Measurements from ENCODE around the gene ABHD4. TPM values are rescaled to one million over a fixed set of nuclear protein-coding genes. Genes with fewer than 3 reads are reported as not detected.
"Not testable (repeated sequence)": the region's sequence is repeated elsewhere in the genome, so short reads cannot be mapped to it uniquely, and the experiment has no call there.

The ABHD4 gene
- total and polyA plus RNA-seq, 4 donors, result 20.3 to 47.4 (median 43.2) TPM

- no peak for ATAC-seq (ENCODE audit: low FRiP score)
- H3K27ac ChIP-seq (ENCODE audit: low read depth in 1 of 2, low read length in 2 of 2), result no peak overlapping the region
- no peak for DNase-seq
Measured at GRCh38 chr14:22559041-22559440, 39.1 kb upstream of the ABHD4 start.

DNA sequence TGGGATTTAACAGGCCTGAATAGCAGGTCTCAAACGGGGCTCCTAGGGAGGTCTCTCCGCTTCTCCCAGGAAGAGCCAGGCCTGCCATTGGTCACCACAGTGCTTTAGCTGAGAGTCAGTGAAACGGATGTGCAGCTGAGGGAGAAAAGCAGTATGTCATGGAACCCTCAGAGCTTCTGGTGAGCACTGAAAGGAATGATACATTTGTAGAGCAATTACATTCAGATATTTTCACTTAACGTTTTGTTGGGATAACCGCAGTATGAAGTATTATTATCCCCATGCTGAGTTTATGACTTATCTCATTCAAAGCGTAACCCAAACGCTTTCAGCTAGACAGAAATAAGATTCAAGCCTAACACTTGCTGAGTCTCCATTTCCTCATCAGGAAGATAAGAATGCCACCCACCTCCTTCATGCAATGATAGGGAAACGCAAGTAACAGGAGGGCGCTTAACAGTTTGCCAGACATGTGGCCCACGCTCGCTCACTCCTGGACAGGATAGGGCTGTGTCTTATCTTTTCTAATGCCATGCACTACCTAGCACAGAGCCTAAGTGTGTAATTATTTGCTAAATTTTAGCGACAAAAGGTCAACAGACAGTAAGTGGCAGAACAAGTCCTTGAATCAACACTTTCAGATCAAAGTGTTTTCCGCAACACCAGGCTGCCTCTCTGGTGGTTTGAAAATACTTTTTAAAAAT is 37.3 kb upstream of the ABHD4 start:
- Histone ChIP-seq H3K9me3 (ENCODE audit: control insufficient read depth, low read length) (no peaks in the 10 kb centered on the region), H3K27ac (ENCODE audit: low read depth in 1 of 2, low read length in 2 of 2) (no peak overlapping the region), H3K36me3 (ENCODE audit: control insufficient read depth in 1 of 2, insufficient read depth in 2 of 2, low read length in 1 of 2) (peaks cover 0 to 2% of the 10 kb centered on the region in 2 donors), H3K27me3 (ENCODE audit: control insufficient read depth in 1 of 2, insufficient read depth in 2 of 2, low read length in 1 of 2) (no peaks in the 10 kb centered on the region), H3K4me1 (ENCODE audit: control insufficient read depth in 1 of 2, insufficient read depth in 2 of 2, low read length in 2 of 2) (no peaks in the 10 kb centered on the region), H3K4me3 (ENCODE audit: low read length in 2 of 2) (no peak overlapping the region)
- DNase-seq (no peak), ATAC-seq (ENCODE audit: low FRiP score) (no peak)
- 65 to 69% methylated on average over 13 of the region's 13 CpGs for WGBS, 2 donors
- intact Hi-C loops (cut with DNase I), result loop anchor here in 1 of 2 donors (10.0 kb wide), 1 partner anchor 254 kb away; the partner anchor contains the start of gene SLC7A7

More at GRCh38 chr14:22559041-22559440, 39.1 kb upstream of the ABHD4 start:
- 90 to 93% methylated on average over 1 of the region's 1 CpG for WGBS, 2 donors
- H3K36me3 ChIP-seq (ENCODE audit: control insufficient read depth in 1 of 2, insufficient read depth in 2 of 2, low read length in 1 of 2), result no peaks in the 10 kb centered on the region
- H3K4me1 ChIP-seq (ENCODE audit: control insufficient read depth in 1 of 2, insufficient read depth in 2 of 2, low read length in 2 of 2), result no peaks in the 10 kb centered on the region
- H3K27me3 ChIP-seq (ENCODE audit: control insufficient read depth in 1 of 2, insufficient read depth in 2 of 2, low read length in 1 of 2), result no peaks in the 10 kb centered on the region
- no peaks in the 10 kb centered on the region for H3K9me3 ChIP-seq (ENCODE audit: control insufficient read depth, low read length)
- intact Hi-C loops (cut with DNase I), result loop anchor here (2.0 to 10.0 kb wide), 7 partner anchors 172 to 496 kb away; partner anchors contain the start of genes AJUBA (in 2 of the 2) and CDH24 (in 1 of the 2)
- no peak overlapping the region for H3K4me3 ChIP-seq (ENCODE audit: low read length in 2 of 2)

GRCh38 chr14:22561366-22561660 is 36.8 kb upstream of the ABHD4 start:
- Histone ChIP-seq H3K36me3 (ENCODE audit: control insufficient read depth in 1 of 2, insufficient read depth in 2 of 2, low read length in 1 of 2) (peaks cover 0 to 2% of the 10 kb centered on the region in 2 donors), H3K27me3 (ENCODE audit: control insufficient read depth in 1 of 2, insufficient read depth in 2 of 2, low read length in 1 of 2) (no peaks in the 10 kb centered on the region), H3K9me3 (ENCODE audit: control insufficient read depth, low read length) (no peaks in the 10 kb centered on the region), H3K27ac (ENCODE audit: low read depth in 1 of 2, low read length in 2 of 2) (no peak overlapping the region), H3K4me3 (ENCODE audit: low read length in 2 of 2) (no peak overlapping the region), H3K4me1 (ENCODE audit: control insufficient read depth in 1 of 2, insufficient read depth in 2 of 2, low read length in 2 of 2) (no peaks in the 10 kb centered on the region)
- ATAC-seq (ENCODE audit: low FRiP score) (no peak), DNase-seq (no peak)
- 78 to 79% methylated on average over 3 of the region's 3 CpGs for WGBS, 2 donors
- intact Hi-C loops (cut with DNase I), result loop anchor here in 1 of 2 donors (10.0 kb wide), 1 partner anchor 253 kb away; the partner anchor contains the start of gene SLC7A7

DNA sequence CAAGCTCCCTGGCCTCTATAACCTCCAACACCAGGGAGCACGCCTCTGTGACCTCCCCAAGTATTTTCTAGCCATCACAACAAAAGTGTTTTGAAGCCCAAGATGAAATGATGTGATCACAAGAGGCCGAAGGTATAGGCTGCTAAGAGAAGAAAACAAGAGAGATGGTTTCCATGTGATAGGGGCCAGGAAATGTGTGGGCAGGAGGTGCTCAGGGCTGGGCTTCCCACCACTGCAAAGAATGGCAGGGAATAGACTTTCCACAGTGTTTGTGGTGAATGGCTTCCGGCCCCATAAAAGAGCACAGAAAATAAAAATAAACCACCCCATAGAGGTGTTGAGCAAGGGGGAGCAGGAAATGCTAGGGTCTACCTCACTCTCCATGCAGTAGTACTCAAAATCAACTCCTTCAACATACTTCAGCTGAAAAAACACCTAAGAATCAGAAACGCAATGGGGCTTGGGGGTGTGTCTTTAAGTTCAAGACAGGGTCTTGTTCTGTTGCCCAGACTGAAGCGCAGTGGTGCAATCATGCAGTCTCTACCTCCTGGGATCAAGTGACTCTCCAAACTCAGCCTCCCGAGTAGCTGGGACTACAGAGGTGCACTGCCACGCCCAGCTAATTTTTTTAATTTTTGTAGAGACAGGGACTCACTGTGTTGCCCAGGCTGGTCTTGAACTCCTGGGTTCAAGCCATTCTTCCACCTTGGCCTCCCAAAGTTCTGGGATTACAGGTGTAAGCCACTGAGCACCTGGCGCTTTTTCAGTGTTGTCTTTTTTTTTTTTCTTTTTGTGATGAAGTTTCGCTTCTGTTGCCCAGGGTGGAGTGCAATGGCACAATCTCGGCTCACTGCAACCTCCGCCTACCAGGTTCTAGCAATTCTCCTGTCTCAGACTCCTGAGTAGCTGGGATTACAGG is 36.2 kb upstream of the ABHD4 start:
- no peaks in the 10 kb centered on the region for H3K4me1 ChIP-seq (ENCODE audit: control insufficient read depth in 1 of 2, insufficient read depth in 2 of 2, low read length in 2 of 2)
- ATAC-seq (ENCODE audit: low FRiP score), result no peak
- 78 to 79% methylated on average over 11 of the region's 11 CpGs for WGBS, 2 donors

GRCh38 chr14:22563987-22564386 is 34.1 kb upstream of the ABHD4 start:
- Histone ChIP-seq H3K4me3 (ENCODE audit: low read length in 2 of 2) (no peak overlapping the region), H3K27me3 (ENCODE audit: control insufficient read depth in 1 of 2, insufficient read depth in 2 of 2, low read length in 1 of 2) (no peaks in the 10 kb centered on the region), H3K4me1 (ENCODE audit: control insufficient read depth in 1 of 2, insufficient read depth in 2 of 2, low read length in 2 of 2) (no peaks in the 10 kb centered on the region), H3K27ac (ENCODE audit: low read depth in 1 of 2, low read length in 2 of 2) (peak overlapping the region in 1 of 2 donors; percentile 26), H3K36me3 (ENCODE audit: control insufficient read depth in 1 of 2, insufficient read depth in 2 of 2, low read length in 1 of 2) (peaks cover 0 to 2% of the 10 kb centered on the region in 2 donors), H3K9me3 (ENCODE audit: control insufficient read depth, low read length) (no peaks in the 10 kb centered on the region)
- intact Hi-C loops (cut with DNase I), result loop anchor here in 1 of 2 donors (10.0 kb wide), 1 partner anchor 251 kb away; the partner anchor contains the start of gene SLC7A7
- DNase-seq (no peak), ATAC-seq (ENCODE audit: low FRiP score) (no peak)
- WGBS, 2 donors, result 30 to 47% methylated on average over 5 of the region's 5 CpGs

More for the DNA sequence above, 36.2 kb upstream of the ABHD4 start:
- no peak for DNase-seq
- Histone ChIP-seq H3K4me3 (ENCODE audit: low read length in 2 of 2) (no peak overlapping the region), H3K27me3 (ENCODE audit: control insufficient read depth in 1 of 2, insufficient read depth in 2 of 2, low read length in 1 of 2) (no peaks in the 10 kb centered on the region), H3K36me3 (ENCODE audit: control insufficient read depth in 1 of 2, insufficient read depth in 2 of 2, low read length in 1 of 2) (peaks cover 0 to 2% of the 10 kb centered on the region in 2 donors), H3K27ac (ENCODE audit: low read depth in 1 of 2, low read length in 2 of 2) (no peak overlapping the region), H3K9me3 (ENCODE audit: control insufficient read depth, low read length) (no peaks in the 10 kb centered on the region)
- intact Hi-C loops (cut with DNase I), result loop anchor here in 1 of 2 donors (10.0 kb wide), 1 partner anchor 253 kb away; the partner anchor contains the start of gene SLC7A7

DNA sequence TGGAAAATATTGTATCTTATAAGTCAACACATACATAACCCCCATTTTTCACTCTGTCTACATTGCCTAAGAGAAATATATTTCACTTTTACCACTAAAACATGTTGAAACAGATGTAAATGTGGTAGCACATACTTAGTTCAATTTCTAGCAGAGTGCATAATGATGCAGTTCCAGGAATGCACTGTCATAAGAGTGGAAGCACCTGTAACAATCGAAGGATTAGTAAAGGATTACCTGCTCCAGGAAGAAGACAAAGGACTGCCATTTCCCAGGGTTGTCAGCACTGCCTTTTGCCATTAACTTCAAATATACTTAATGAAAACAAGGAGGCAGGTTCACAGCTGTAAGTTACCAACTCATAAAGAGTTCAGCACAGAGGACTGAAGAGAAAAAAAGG is 33.6 kb upstream of the ABHD4 start:
- DNase-seq (no peak), ATAC-seq (ENCODE audit: low FRiP score) (no peak)
- Histone ChIP-seq H3K4me3 (ENCODE audit: low read length in 2 of 2) (no peak overlapping the region), H3K27me3 (ENCODE audit: control insufficient read depth in 1 of 2, insufficient read depth in 2 of 2, low read length in 1 of 2) (no peaks in the 10 kb centered on the region), H3K9me3 (ENCODE audit: control insufficient read depth, low read length) (no peaks in the 10 kb centered on the region), H3K4me1 (ENCODE audit: control insufficient read depth in 1 of 2, insufficient read depth in 2 of 2, low read length in 2 of 2) (no peaks in the 10 kb centered on the region), H3K36me3 (ENCODE audit: control insufficient read depth in 1 of 2, insufficient read depth in 2 of 2, low read length in 1 of 2) (peaks cover 0 to 2% of the 10 kb centered on the region in 2 donors), H3K27ac (ENCODE audit: low read depth in 1 of 2, low read length in 2 of 2) (no peak overlapping the region)
- 83 to 86% methylated on average over 1 of the region's 1 CpG for WGBS, 2 donors
- intact Hi-C loops (cut with DNase I), result loop anchor here in 1 of 2 donors (10.0 kb wide), 1 partner anchor 250 kb away; the partner anchor contains the start of gene SLC7A7

DNA sequence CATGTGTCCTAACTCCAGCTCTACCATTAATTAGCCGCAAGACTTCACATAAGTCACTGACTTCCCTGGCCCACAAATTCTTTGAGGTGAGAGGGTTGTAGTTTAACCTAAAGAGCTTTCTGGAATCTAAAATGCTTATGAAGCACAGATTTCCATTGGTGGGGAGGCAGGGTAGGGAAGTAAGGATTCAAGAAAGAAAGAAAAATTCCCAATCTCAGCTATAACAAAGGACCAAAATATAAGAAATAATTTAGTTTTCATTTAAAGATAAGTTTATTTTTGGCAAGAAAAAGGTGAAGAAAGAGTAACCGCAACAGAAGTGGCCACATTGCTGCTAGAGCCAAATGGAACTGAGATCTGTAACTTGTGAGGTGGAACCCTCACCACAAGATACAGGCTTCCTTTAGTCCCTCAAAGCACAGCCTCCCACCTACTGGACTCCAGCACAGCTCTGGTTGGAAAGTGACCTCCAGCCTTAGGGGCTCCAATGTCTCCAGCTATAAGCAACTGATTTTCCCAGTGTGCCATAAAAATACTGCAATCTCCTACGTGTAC is 32.6 kb upstream of the ABHD4 start:
- no peak overlapping the region for H3K27ac ChIP-seq (ENCODE audit: low read depth in 1 of 2, low read length in 2 of 2)

DNA sequence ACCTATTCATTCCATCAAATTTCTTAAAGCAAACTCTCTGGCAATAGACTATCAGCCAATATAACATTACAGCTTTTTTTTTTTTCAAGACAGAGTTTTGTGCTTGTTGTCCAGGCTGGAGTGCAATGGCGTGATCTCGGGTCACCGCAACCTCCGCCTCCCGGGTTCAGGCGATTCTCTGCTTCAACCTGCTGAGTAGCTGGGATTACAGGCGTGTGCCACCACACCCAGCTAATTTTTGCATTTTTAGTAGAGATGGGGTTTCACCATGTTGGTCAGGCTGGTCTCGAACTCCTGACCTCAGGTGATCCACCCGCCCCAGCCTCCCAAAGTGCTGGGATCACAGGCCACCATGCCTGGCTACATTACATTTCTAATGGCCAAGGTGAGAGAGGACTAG is 31.8 kb upstream of the ABHD4 start:
- H3K9me3 ChIP-seq (ENCODE audit: control insufficient read depth, low read length); H3K36me3 ChIP-seq (ENCODE audit: control insufficient read depth in 1 of 2, insufficient read depth in 2 of 2, low read length in 1 of 2); H3K4me3 ChIP-seq (ENCODE audit: low read length in 2 of 2); H3K27ac ChIP-seq (ENCODE audit: low read depth in 1 of 2, low read length in 2 of 2); DNase-seq; H3K4me1 ChIP-seq (ENCODE audit: control insufficient read depth in 1 of 2, insufficient read depth in 2 of 2, low read length in 2 of 2); H3K27me3 ChIP-seq (ENCODE audit: control insufficient read depth in 1 of 2, insufficient read depth in 2 of 2, low read length in 1 of 2); ATAC-seq (ENCODE audit: low FRiP score): not testable (repeated sequence)
- intact Hi-C loops (cut with DNase I), result loop anchor here in 1 of 2 donors (10.0 kb wide), 1 partner anchor 249 kb away; the partner anchor contains the start of gene SLC7A7
- 93% methylated on average over 9 of the region's 9 CpGs for WGBS, 2 donors

More for the DNA sequence above, 32.6 kb upstream of the ABHD4 start:
- H3K4me3 ChIP-seq (ENCODE audit: low read length in 2 of 2), result no peak overlapping the region
- no peak for ATAC-seq (ENCODE audit: low FRiP score)
- no peak for DNase-seq
- no peaks in the 10 kb centered on the region for H3K4me1 ChIP-seq (ENCODE audit: control insufficient read depth in 1 of 2, insufficient read depth in 2 of 2, low read length in 2 of 2)
- peaks cover 0 to 2% of the 10 kb centered on the region in 2 donors for H3K36me3 ChIP-seq (ENCODE audit: control insufficient read depth in 1 of 2, insufficient read depth in 2 of 2, low read length in 1 of 2)
- H3K9me3 ChIP-seq (ENCODE audit: control insufficient read depth, low read length), result no peaks in the 10 kb centered on the region
- H3K27me3 ChIP-seq (ENCODE audit: control insufficient read depth in 1 of 2, insufficient read depth in 2 of 2, low read length in 1 of 2), result no peaks in the 10 kb centered on the region
- intact Hi-C loops (cut with DNase I), result loop anchor here in 1 of 2 donors (10.0 kb wide), 1 partner anchor 249 kb away; the partner anchor contains the start of gene SLC7A7
- WGBS, 2 donors, result 77 to 80% methylated on average over 3 of the region's 3 CpGs
